Stimulated activated naive CD8-positive, alpha-beta T cell treated with anti-CD3 and anti-CD28 coated beads, Interleukin-15, Interleukin-2, amounts not matched to agents 100 U/mL and 50 U/mL, for 24 hours (primary cell): ENCODE measurements around the gene CDKN2D.
"Not testable (repeated sequence)": the region's sequence is repeated elsewhere in the genome, so short reads cannot be mapped to it uniquely, and the experiment has no call there.

ENCODE experiments used
- ATAC-seq: fragments of 150-1000 bp; cut with Tn5 transposase; one replicate; pipeline ENCODE4 v1.10.0; 2021
- DNase-seq: peaks from one replicate; pipeline ENCODE4 v3.0.0; 2021

Gene CDKN2D

GRCh38 chr19:10580979-10581631 is 12.3 kb upstream of the CDKN2D start:
- DNase-seq = peak; percentile 92
- peak; percentile 90 for ATAC-seq

GRCh38 chr19:10577951-10578350 is 9.2 kb upstream of the CDKN2D start:
- ATAC-seq (no peak), DNase-seq (no peak)

GRCh38 chr19:10575011-10575716 is 6.4 kb upstream of the CDKN2D start:
- no peak for DNase-seq
- ATAC-seq = no peak

GRCh38 chr19:10574462-10574861 is 5.7 kb upstream of the CDKN2D start:
- ATAC-seq = no peak
- DNase-seq = no peak

GRCh38 chr19:10573793-10574192 is 5.0 kb upstream of the CDKN2D start:
- not testable (repeated sequence) for ATAC-seq, DNase-seq

GRCh38 chr19:10568062-10568825 is 535 bp downstream of the CDKN2D start:
- DNase-seq (peak; percentile 72), ATAC-seq (peak; percentile 5)

- DNase-seq (peak; percentile 28), ATAC-seq (no peak)
Measured at GRCh38 chr19:10567656-10568055, 1.1 kb downstream of the CDKN2D start.

- ATAC-seq = peak; percentile 11
- DNase-seq = peak; percentile 63
Measured at GRCh38 chr19:10566658-10567410, 1.9 kb downstream of the CDKN2D start.

GRCh38 chr19:10566408-10566657 is 2.4 kb downstream of the CDKN2D start:
- DNase-seq = no peak
- no peak for ATAC-seq

- ATAC-seq (peak; percentile 48), DNase-seq (peak; percentile 100)
Measured at GRCh38 chr19:10565567-10566407, 3.0 kb downstream of the CDKN2D start, which contains the start of gene KRI1. Gene KRI1, minus strand, starts transcription at chr19:10566010. Its CDS starts 11 bp downstream, at chr19:10565999.

- peak; percentile 66 for DNase-seq
- ATAC-seq = no peak
Measured at GRCh38 chr19:10565028-10565566, 3.7 kb downstream of the CDKN2D start.

GRCh38 chr19:10562609-10563008 is 6.2 kb downstream of the CDKN2D start:
- DNase-seq (no peak), ATAC-seq (no peak)

- no peak for ATAC-seq
- no peak for DNase-seq
Measured at GRCh38 chr19:10560154-10560553, 8.6 kb downstream of the CDKN2D start.

- DNase-seq (no peak), ATAC-seq (no peak)
Measured at GRCh38 chr19:10557603-10558197, 11.1 kb downstream of the CDKN2D start.

GRCh38 chr19:10555610-10555973 is 13.2 kb downstream of the CDKN2D start:
- no peak for ATAC-seq
- DNase-seq = no peak

- ATAC-seq = no peak
Measured at GRCh38 chr19:10554760-10555609, 13.8 kb downstream of the CDKN2D start.

GRCh38 chr19:10553943-10554381 is 14.8 kb downstream of the CDKN2D start:
- DNase-seq (peak; percentile 67), ATAC-seq (peak; percentile 64)

More at GRCh38 chr19:10554760-10555609, 13.8 kb downstream of the CDKN2D start:
- peak; percentile 33 for DNase-seq

- DNase-seq = no peak
- no peak for ATAC-seq
Measured at GRCh38 chr19:10553087-10553667, 15.6 kb downstream of the CDKN2D start.

GRCh38 chr19:10552510-10553053 is 16.2 kb downstream of the CDKN2D start:
- ATAC-seq (peak; percentile 53), DNase-seq (peak; percentile 56)
